VCaP (cell line): ENCODE data around the gene RELT.

ENCODE experiments used
- H3K27ac ChIP-seq: fragments of 450-650 bp; 2 replicates; pipeline ENCODE4 v1.5.1; 2017
- CTCF ChIP-seq: fragments of 450-650 bp; conservative IDR thresholded peaks from 2 replicates; pipeline ENCODE4 v1.5.1; 2017; ENCODE audit warnings: mild to moderate bottlenecking, moderate library complexity

RELT gene

DNA sequence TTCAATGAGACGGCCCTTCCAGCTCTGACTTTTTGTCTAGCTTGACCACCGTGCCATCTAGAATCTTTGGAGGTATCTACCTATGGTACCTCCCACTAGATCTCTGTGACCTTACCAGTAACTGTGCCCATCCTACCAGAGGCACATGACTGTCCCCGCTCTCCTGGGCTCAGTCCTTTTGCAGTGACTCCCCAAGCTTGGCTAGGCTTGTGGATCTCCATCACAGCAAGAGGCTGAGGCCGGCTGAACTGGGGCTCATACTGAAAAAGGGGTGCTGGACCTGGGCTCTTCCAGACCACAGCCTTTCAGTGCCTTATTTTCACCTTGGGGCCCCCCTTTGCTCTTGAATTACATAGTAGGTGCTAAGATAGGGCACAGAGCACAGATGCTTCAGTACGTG lies 27.3 kb downstream of the RELT start:
- TF ChIP-seq CTCF: no peak
- H3K27ac ChIP-seq: no peak overlapping the region

DNA sequence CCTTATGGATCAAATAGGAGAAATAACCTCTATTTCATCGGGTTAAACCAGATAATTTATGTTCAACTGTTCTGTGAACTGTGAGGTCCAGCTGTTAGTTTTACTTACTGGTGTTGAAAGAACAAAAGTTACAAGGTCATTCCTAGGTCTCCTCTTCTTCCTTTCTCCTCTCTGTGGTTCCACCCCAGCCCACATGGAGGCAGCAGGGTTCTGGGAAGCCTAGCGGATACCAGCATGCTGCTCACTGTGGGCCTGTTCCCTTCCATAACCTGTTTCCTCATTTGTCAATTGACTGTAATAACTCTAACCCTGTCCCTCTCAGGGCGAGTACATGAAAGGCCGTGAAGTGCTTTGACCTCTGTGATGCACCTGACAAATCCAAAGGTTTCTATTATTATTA lies 27.8 kb downstream of the RELT start:
- no peak overlapping the region for H3K27ac ChIP-seq
- peak; percentile 85 for TF ChIP-seq CTCF

DNA sequence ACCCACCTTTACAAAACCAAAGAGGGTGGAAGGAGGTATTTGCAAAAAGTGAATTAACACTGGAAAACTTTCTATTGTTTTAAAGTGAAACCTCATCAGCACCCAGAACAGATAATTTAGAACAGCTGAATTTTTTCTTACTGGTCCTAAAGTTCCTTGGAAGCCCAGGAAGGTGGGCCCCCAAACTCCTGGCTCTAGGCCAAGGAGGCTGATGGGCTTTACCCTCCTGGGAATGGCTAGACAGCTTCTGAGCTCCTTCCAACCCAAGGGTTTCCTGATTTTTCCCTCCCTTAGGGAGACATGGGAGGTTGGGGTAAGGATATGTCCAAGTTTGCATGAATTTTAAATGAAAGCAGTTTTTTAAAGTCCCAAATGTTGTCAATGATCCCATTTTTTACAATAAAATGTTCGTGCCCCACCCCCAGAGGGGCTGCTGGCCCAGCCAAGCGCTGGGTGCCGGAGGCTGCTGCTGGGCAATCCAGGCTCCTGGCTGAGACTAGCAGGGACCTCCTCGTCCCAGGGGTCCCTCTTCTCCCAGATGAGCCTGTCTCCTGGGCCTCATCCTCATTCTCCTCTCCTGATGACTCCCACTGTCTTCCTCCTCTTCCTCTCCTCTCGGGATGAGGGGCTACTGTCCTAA lies 28.4 kb downstream of the RELT start:
- no peak overlapping the region for H3K27ac ChIP-seq
- no peak for TF ChIP-seq CTCF

GRCh38 chr11:73405146-73405510 lies 28.9 kb downstream of the RELT start:
- no peak overlapping the region for H3K27ac ChIP-seq
- TF ChIP-seq CTCF: no peak

GRCh38 chr11:73406131-73406530 lies 29.9 kb downstream of the RELT start:
- no peak overlapping the region for H3K27ac ChIP-seq
- TF ChIP-seq CTCF: no peak

DNA sequence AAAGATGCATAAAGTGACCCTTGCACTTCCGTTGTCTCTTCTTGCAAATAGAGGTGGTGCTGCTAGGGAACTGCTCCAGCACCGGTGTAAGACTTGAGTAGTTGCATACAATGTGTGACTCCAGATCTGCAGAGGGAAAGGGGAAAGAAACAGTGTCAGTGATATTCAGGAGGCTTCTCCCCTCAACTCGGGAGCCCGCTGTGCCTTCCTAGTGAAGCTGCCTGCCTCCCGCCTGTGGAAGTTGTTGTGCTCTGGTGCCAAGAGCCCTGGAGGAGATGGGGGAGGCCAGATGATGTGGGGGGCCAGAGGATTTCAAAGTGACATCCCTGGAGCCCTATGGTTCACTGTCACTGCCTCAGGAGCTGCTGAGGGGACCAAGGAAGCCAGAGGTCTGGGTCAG lies 30.4 kb downstream of the RELT start:
- no peak for TF ChIP-seq CTCF
- H3K27ac ChIP-seq: no peak overlapping the region

DNA sequence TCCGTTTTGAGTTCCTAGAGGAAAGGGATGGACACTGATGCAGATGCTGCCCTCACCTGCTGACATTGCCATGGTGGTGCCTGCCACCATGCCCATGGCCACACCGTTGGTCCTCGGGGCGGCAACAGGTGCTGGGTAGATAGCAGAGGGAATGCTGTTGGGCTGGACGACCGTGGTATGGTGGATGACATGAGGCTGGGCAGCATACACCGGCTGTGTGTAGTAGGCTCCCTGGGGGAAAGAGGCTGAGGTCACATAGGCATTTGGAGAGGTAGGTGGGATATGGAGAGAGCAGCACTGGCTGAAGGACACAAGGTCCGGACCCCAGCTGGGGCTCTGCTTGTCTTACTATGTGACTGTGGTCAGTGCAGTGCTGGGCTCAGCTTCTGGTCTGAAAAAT lies 33.2 kb downstream of the RELT start:
- no peak for TF ChIP-seq CTCF
- H3K27ac ChIP-seq: no peak overlapping the region

- no peak for TF ChIP-seq CTCF
- no peak overlapping the region for H3K27ac ChIP-seq
These were observed 34.4 kb downstream of the RELT start for GRCh38 chr11:73410627-73411026.
